Non-pigmented ciliary epithelial cell (primary cell): ENCODE data around the gene LRCOL1.

ENCODE experiments used
- DNase-seq: peaks from one replicate; pipeline ENCODE4 v3.0.0-alpha.2; 2010; ENCODE audit warnings: low read depth

Gene LRCOL1

DNA sequence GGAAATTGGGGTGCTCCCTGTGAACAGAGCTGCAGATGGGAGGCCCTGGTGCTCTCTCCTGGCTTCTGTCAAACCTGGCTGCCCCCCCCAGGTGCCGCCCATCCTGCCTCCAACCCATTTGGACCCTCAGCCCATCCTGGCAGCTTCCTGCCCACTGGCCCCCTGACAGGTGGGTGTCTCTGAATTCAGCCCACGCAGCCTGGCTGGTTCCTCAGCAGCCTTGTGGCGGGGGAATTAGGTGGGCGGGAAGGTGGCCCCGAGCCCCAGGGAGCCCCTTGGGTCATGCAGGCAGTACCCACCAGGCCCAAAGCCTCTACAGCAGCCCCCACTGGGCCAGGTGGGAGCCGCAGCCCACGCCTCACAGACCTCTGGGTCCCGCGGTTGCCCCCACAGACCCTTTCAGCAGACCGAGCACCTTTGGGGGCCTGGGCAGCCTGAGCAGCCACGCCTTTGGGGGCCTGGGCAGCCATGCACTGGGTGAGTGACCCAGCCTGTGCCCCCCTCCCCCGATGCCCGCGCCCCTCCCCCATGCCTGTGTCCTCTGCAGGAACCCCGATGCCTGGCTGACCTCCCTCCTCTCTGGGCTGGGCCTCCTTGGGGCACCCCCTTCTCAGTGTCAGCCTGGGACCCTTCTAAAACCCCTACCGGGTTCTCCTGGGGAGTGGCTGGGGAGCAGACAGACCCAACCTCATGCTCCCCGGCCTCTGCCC is 28.9 kb downstream of the LRCOL1 start:
- no peak for DNase-seq

DNA sequence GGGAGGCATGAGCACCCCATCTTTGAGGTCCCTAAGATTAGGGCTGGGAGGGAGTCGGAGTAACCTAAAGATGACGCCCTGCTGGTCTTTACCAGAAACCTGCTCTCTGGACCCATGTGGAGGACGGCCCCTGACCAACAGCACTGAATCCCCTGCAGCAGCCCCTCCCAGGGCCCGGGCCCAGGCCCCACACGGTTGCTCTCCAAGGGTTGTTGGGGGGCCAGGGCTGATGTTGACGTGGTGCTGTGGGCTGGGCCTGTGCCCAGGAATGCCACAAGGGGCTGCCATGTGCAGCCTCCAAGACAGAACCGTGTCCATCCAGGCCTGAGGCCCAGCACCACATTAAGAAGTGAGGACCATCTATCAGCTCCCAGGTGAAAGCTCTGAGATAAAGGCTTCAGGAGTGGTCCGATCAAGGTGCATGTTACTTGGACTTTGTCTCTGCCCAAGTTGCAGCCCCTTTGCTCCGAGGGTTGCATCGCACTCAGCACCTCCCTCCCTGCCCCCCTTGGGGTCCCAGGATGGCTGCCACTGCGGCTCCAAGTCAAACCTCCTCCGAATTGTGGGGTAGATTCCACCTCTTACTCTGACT is 29.6 kb downstream of the LRCOL1 start:
- no peak for DNase-seq

DNA sequence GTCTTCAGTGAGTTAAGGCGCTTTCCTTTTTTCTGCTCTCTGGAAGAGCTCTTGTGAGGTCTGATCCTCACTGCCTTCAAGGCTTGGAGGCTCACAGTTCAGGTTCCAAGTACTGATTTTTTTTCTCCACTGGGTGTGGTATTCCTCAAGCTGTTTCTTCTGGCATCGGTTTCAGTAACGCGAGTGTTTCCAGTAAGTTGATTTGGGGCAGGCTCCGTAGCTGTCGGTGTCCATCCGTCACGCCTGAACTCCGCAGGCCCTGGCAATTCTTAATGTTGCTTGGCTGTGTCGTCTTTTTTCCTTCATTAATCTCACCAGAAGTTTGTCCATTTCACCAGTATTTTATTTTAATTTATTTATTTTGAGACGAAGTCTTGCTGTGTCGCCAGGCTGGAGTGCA is 30.6 kb downstream of the LRCOL1 start:
- DNase-seq, result no peak

DNA sequence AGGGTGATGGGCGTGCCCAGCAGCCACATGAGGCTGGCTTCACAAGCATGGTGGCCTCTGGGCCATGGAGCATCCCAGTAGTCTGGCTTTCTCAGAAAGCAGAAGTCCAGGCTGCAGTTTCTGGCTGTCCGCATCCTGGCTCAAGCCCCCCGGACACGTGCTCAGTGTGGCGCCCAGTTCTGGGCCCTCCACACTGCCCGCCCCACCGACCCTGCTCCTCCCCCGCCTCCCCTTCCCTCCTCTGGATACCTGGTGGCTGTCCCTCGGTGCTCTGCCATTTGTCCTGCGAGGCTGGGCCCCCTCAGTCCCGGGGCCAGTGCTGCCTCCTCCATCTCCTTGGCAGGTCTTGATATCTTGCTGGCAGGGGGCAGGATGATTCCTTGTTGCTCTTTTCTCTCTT is 31.6 kb downstream of the LRCOL1 start:
- DNase-seq, result no peak

DNA sequence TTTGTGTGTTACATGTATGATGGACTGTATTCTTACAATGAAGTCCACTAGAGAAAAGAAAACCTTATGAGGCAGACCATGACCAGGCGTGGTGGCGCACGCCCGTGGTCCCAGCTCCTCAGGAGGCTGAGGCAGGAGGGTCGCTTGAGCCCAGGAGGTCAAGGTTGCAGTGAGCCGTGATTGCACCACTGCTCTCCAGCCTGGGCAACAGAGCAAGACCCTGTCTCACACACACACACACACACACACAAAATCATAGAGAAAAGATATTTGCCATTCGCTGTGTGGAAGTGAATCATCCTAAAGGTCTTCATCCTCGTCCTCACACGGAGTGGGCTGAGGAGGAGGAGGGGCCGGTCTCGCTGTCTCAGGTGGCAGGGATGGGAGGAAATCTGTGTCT is 32.3 kb downstream of the LRCOL1 start:
- DNase-seq, result no peak

DNA sequence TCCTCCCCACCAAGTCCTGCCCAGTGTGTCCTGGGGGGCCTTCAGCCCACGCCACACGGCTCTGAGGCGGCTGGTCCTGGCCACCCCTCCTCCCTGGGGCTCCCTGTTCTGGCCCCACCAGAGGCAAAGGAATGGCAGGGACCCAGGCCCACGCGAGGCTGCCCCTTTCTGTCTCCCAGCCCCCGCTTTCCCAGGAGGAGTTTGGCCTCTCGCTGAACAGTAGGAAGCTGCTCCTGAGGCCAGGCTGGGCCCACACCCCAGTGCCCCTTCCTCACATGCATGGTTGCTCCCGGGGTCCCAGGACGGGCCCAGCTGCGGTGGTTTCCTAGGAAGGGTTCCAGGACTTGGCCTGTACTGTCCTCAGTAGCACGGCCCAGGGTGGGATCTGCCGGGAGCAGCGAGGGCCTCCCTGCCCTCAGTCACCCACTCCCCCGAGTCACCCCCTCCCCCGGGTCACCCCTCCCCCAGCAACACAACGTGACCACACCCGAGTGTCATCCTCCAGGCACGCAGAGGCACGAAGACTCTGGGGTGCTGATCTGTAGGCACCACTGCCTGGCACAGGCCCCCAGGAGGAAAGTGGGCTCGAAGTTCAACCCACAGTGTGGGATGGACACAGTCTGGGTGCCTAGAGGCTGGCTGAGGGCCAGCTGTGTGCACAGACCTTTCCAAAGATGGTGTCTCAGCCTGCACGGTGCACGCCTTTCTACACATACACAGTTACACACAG is 33.0 kb downstream of the LRCOL1 start:
- no peak for DNase-seq

DNA sequence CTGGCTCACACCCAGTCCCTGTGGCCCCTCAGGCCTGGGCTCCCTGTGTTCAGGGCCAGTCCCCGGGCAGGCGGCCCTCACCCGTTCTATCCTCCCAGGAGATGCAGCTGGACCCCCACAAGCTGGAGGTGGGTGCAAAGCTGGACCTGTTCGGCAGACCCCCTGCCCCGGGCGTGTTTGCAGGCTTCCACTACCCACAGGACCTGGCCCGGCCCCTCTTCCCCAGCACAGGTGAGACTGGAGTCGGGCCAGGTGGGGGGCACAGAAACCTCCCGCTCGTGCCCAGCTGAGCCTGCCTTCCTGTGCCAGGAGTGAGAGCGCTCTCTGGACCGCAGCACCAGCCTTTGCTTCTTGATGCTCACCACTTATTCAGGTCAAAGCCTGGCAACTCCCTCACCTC is 33.7 kb downstream of the LRCOL1 start:
- DNase-seq, result no peak

DNA sequence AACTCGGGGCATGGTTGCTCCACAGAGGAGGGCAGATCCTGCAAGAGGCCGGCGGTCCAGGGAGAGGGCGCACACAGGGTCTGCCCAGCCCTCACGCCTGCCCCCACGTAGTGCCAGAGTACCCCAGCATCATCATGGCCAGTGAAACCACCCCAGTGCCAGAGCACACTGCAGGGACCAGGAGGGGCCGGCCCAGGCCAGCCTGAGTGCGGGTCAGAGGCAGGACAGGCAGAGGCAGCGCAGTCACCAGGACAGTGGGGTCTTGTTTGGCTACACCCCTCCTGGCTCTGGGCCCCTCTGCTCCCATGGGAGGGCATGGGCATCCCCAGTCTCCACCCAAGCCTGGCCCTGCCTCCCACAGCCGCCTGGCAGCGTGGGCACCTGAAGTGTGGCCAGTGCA is 34.7 kb downstream of the LRCOL1 start:
- no peak for DNase-seq

DNA sequence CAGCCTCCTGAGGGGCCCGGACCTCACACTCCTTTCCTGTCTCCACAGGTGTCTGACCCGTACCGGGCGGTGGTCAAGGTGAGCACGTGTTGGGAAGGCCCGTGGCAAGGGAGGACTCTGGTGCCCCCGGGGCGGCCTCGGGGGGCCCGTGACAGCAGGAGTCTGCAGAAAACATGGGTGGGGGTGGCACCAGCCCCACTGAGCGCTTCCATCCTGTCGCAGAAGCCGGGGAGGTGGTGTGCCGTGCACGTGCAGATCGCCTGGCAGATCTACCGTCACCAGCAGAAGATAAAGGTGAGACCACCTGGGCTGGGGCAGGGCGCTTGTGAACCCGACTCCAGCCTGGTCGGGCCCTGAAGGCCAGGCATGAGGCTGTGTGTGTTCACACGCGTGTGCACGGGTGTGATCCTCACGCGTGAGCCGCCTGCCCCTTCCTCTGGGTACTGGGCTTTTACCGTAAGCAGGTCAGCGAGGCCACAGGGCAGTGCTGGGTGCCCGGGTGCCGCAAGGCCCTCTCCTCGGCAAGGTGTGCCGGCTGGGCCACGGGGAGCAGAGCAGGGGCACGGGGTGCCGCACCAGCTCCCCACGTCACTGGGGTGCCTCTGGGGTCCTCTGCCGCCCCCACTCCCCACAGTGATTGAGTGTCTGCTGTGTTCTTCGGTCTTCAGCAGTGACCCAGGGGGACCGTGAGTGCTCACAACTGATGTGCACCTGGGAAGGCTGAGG is 35.9 kb downstream of the LRCOL1 start:
- no peak for DNase-seq

DNA sequence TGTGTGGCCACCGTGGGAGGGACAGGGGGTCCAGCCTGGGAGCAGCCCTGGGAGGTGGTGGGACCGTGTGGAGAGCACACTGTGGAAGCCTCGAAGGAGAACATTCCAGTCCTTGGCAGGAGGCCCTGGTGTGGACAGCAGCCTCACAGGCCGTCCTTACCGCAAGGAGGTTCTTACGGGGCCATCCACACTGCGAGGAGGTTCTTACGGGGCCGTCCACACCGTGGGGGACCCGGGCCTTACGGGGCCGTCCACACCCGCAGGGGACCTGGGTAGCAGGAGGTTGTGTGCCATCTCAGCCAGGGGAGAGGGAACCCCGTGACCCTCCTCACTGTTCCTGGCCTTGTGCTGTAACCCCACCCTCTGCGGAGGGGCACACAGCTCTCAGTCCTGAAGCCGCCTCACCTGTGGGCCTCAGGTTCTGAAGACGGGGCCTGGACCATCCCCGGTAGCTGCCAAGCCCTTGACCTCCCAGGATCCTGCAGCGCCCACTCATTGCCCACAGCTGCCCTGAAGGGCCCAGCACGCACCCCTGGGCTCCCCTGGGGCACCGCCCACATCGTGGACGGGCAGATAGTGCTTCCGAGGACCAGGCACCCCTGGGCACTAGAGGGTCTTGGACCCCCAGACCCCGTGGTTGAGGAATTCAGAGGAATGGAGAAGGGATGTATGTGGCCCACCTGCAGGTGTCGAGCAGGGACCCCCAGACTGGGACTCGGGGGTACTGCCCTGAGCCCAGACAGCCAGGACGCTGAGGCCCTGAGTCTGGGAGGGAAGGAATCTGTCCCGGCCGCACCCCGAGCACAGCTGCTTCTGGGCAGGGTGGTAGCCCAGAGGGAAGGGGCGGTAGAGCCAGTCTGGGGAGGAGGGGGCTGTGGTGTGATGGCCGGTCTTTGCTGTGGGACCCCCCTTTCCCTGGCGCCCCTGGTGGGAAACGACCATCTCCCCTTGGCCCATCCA is 37.3 kb downstream of the LRCOL1 start:
- no peak for DNase-seq

DNA sequence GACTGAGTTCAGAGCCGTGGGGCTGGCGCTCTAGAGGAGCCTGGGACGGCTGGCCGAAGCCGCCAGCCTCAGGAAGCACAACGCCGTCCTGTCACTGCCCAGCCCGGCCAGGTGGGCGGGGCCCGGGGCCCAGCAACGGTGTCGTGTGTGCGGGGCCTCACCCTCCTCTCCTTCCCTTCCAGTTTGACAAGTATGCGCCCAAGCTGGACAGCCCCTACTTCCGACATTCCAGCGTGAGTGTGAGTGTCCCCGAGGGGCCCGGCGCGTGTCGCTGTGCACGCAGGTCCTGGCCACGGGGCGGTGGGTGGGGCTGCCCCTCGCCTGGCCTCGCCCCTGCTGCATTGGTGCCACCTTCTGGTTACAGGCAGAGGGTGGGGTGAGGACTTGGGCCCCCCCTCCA is 38.3 kb downstream of the LRCOL1 start:
- no peak for DNase-seq

DNA sequence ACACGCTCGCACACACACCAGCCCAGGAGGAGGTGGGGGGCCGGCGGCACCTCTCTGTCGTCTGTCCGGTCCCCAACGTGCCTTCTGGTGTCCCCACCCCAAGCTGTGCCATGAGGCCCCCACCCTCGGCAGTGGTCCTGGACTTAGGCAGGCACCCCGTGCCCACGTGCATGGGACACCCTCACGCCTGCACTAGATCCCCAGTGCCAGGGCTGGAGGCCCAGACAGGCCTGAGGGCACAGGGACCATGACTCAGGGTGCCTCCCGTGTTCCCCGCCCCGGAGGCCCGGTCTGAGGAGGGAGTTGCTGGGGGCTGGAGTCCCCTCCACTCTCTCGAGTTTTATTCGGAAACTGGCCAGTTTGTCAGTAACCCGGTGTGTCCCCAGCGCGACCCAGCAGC is 38.8 kb downstream of the LRCOL1 start:
- no peak for DNase-seq

DNA sequence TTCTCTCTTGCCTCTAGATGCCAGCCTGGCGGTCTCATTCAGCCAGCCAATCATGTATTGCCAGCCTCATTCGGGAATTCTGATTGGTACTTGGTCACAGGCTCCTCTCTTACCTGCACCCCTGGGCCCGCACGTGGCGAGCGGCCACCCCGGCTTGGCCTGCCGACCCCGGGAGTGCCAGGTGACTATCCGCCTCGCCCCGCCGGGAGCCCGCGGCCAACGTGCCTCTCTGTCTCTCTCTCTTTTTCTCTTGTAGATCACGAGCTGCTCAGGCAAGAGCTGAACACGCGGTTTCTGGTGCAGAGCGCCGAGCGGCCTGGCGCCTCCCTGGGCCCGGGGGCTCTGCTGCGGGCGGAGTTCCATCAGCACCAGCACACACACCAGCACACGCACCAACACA is 39.3 kb downstream of the LRCOL1 start:
- no peak for DNase-seq

DNA sequence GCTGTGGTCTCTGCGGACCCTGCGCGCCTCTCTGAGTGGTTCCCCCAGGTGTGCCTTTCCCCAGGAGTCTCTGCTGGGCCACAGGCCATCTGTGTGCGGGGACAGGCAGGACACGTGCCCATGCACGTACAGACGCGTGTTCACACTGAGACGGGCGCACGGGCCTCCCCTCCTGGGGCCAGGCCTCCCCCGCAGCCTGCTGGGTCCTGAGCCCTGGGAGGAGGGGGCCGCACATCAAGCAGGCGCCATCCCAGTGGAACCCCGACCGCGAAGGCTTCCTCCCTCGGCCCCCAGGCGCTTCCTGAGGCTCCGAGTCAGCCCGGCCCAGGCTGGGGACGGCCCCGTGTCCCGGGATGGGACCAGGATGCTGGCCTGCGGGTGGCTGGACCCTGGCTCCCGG is 39.7 kb downstream of the LRCOL1 start:
- DNase-seq, result no peak

DNA sequence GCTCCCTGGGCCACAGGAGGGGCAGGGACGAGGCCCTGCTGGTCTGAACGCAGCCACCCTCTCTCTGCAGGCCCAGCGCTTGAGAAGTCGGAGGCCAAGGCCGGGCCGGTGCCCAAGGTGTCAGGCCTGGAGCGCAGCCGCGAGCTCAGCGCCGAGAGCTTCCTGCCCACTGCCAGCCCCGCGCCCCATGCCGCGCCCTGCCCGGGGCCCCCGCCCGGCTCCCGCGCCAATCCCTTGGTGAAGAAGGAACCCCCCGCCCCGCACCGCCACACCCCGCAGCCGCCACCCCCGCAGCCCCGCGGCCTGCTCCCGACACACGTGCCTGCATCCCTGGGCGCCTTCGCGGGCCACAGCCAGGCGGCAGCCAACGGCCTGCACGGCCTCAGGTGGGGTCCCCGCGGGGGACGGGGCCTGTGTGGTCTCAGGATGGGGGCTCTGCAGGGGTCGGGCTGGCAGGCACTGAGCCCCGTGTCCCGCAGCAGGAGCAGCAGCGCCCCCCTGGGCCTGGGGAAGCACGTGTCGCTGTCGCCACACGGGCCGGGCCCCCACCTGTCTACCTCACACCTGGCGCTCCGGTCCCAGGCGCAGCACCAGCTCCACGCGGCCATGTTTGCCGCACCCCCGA is 40.4 kb downstream of the LRCOL1 start:
- no peak for DNase-seq

DNA sequence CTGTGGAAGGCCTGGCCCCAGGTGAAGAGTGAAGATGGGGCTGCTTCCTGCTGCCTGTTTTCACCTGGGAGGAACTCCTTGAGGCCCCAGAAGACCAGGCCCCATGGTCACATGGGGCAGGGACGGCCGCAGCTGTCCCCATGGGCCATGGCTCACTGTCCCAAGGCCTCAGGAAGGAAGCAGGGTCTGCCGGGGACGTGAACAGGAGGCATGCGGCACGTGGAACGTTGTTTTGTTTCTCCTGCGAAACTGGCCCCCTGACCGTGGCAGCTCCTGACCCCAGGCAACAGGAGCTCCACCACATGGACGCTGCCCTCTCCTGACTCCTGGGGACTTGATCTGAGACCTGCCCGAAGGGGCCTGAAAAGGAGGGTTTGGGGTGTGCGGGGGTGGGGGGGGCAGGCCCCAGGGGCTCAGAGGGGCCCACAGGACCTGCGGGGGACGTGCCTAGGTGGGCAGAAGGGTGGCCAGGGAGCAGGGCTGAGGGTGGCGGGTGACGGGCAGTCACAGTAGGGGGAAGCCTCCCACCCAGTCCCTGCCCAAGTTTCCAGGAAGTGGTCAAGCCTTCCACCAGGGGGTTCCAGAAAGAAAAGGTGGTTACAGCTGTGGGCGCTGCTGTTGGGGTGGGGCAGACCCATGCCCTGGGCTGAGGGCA is 41.4 kb downstream of the LRCOL1 start:
- DNase-seq, result no peak

DNA sequence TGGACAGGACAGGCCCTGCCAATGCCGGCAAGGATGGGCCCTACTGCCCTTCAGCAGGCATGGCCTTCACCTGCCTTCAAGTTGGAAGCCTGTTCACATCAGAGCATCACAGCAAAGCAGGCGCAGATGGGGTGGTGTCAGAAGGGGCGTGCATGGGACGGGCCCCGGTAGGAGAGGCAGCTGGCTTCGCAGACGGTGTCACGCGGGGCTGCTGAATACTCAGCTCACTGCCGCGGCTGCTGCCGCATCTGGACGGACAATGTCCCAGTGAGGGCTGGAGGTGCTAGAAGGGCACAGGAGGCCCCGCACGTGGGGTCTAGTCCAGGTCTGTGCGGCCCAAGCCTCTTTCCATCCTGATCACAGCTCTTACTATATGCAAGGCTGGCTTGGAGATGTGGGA is 42.1 kb downstream of the LRCOL1 start:
- DNase-seq, result no peak

DNA sequence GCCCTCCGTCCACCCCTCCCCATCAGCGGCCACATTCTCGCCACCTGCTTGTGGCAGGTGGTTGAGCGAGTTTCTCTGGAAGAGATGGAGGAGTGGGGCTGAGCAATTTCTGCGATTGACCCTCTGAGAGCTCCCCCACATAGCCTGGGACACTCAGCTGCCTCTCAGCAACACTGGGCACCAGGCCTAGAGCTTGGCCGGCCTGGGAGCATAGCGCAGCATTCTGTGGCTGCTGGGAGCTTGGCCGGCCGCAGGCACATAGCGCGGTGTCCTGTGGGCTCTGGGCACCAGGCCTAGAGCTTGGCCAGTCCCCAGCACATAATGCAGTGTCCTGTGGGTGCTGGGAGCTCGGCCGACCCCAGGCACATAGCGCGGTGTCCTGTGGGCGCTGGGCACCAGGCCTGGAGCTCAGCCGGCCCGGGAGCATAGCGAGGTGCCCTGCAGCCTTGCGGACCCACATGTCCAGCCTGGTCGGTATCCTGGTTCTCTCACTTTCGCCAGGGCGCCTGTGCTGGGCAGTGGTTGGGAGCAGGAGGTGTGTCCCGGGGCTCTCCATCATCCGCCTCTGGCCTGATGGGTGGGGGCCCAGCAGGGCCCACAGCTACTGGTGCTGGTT is 43.8 kb downstream of the LRCOL1 start:
- no peak for DNase-seq

DNA sequence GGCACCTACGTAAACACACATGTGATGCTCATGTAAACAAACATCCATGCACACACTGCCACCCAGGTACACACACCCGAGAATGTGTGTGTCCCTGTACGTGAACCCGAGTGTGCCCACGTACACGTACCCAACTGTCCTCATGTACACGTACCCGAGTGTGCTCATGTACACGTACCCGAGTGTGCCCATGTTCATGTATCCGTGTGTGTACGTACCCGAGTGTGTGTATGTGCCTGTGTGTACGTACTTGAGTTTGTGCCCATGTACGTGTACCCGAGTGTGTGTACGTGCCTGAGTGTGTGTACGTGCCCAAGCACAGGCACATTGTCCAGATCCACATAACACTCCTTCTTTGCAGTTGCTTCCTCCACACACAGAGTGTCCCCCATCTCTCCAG is 45.0 kb downstream of the LRCOL1 start:
- no peak for DNase-seq

DNA sequence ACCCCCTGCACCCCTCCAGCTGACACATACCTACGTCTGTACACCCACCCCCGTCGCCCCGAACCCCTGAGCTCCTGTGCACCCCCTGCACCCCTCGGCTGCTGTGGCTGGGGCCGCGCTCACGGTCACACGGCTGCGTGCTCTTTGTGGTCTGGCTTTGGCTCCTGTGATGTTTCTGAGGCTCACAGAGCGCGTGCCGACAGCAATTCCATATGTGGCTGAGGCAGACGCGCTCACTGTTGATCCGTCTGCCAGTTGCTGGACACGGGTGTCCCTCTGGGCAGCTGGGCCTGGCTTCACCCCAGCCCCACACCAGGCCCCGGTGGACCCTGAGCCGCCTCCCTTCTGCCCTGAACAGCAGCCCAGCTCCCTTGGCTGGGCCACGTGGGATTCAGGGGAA is 46.5 kb downstream of the LRCOL1 start:
- no peak for DNase-seq
